ENCODE results near the gene LRRC23. TPM values are rescaled to one million over a fixed set of nuclear protein-coding genes. Genes with fewer than 3 reads are reported as not detected.

The LRRC23 gene
- total RNA-seq, 3 donors from 2014 or later, result 7.4 to 15.4 (median 10.8) TPM

DNA sequence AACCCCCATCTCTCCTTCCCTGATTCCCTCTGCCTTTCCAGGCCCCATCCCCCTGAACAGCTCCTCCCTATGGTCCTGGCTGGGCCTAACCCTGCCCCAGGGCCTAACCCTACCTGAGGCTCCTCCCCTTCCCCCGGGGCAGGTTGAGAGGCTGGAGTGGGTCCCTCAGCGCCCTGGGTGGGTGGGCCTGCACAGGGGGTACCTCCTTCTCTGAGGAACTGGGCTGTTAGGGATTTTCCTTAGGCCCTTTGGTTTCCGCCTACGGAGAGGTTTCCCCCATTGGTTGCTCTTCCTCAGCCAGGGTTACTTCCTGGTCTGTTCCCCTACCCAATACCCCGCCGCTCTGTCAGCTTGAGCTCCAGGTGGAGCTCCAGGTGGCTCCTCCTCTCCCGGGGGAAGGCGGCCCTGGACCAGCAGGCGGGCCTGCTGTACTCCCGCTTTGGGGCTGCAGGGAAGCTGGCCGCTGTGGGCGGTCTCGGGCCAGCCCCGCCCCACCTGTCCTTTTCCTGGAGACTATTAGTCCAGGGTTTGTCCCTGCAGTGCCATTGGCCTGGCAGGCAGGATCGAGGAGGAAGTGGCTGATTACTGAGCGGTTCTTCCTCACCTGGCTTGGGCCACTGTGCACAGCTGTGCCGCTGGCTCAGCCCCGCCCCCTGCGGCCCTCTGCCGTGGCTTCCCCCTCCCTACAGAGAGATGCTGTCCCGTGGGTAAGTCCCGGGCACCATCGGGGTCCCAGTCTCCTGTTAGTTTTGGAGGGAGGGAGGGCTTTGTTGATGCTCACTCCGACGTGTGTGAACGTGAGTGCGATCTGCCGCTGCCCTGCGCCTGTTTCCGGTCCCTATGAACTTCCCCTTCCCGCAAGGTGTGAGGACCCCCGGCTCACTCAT, 41.7 kb downstream of the LRRC23 start:
- Histone ChIP-seq H3K4me3 (peak overlapping the region in 2 of 3 donors; percentile 55 to 80), H3K27ac (peak overlapping the region; percentile 96 to 97), H3K4me1 (peaks cover 14 to 22% of the 10 kb centered on the region in 2 donors), H3K27me3 (no peaks in the 10 kb centered on the region), H3K9me3 (no peaks in the 10 kb centered on the region), H3K36me3 (no peaks in the 10 kb centered on the region)
- peak; percentile 95 to 97 for DNase-seq (ENCODE audit: low spot score in 2 of 2)
- TF ChIP-seq, protein P1, sequence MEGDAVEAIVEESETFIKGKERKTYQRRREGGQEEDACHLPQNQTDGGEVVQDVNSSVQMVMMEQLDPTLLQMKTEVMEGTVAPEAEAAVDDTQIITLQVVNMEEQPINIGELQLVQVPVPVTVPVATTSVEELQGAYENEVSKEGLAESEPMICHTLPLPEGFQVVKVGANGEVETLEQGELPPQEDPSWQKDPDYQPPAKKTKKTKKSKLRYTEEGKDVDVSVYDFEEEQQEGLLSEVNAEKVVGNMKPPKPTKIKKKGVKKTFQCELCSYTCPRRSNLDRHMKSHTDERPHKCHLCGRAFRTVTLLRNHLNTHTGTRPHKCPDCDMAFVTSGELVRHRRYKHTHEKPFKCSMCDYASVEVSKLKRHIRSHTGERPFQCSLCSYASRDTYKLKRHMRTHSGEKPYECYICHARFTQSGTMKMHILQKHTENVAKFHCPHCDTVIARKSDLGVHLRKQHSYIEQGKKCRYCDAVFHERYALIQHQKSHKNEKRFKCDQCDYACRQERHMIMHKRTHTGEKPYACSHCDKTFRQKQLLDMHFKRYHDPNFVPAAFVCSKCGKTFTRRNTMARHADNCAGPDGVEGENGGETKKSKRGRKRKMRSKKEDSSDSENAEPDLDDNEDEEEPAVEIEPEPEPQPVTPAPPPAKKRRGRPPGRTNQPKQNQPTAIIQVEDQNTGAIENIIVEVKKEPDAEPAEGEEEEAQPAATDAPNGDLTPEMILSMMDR (IDR thresholded peaks at IDR 0.05), result no peak
- TF ChIP-seq POLR2AphosphoS5 (IDR thresholded peaks at IDR 0.05), result peak in 2 of 3 donors; percentile 17 to 81
- peak; percentile 61 for TF ChIP-seq POLR2A (IDR thresholded peaks at IDR 0.05)
- intact Hi-C loops (cut with DNase I; ENCODE audit: low total_unique reads), result loop anchor here (2.0 to 10.0 kb wide), 2 partner anchors 55 to 169 kb away; no protein-coding TSS in a partner anchor

DNA sequence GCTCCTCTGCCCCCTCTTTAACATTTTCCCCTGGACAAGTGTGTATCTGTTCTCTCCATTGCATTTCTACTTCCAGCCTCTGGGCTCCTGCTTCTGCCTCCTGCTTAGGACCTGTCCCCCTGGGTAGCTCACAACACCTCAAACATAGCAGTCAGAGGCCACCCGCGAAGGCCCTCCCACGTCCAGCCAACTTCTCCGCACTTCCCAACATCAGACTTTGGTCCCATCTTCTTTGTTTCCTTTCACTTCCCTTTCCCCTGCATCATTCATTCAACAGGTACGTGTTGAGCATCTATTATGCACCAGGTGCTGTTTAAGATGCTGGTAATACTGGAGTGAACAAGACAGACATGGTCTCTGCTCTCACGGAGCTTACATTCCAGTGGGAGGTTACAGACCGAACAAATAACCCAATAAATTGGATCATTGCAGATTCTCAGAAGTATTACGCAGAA, 42.3 kb downstream of the LRRC23 start:
- Histone ChIP-seq H3K9me3 (no peaks in the 10 kb centered on the region), H3K4me1 (peaks cover 14 to 22% of the 10 kb centered on the region in 2 donors), H3K4me3 (peak overlapping the region in 2 of 3 donors; percentile 55 to 80), H3K27me3 (no peaks in the 10 kb centered on the region), H3K36me3 (no peaks in the 10 kb centered on the region), H3K27ac (peak overlapping the region; percentile 96 to 97)
- TF ChIP-seq POLR2A (IDR thresholded peaks at IDR 0.05) (no peak), POLR2AphosphoS5 (IDR thresholded peaks at IDR 0.05) (no peak)
- TF ChIP-seq, protein P1 (IDR thresholded peaks at IDR 0.05), result no peak
- no peak for DNase-seq (ENCODE audit: low spot score in 2 of 2)
- intact Hi-C loops (cut with DNase I; ENCODE audit: low total_unique reads), result loop anchor here (2.0 to 10.0 kb wide), 2 partner anchors 56 to 168 kb away; no protein-coding TSS in a partner anchor

DNA sequence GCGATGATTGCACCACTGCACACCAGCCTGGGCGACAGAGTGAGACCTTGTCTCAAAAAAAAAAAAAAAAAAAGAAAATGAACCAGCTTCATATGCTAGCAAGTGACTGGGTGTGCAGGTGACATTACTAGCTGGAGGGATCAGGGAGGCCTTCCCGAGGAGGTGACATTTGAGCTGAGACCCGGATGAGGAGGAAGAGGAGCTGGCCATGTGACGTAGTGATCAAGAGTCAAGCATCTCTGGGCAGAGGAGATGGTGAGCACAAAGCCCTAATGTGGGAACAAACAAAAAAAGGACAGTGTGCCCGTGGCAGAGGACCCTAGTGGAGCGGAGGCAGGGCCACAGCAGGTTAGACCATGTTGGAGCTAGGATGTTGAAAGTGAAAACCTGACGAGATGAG, 43.0 kb downstream of the LRRC23 start:
- DNase-seq (ENCODE audit: low spot score in 2 of 2), result no peak
- intact Hi-C loops (cut with DNase I; ENCODE audit: low total_unique reads), result loop anchor here (2.0 to 10.0 kb wide), 2 partner anchors 57 to 167 kb away; no protein-coding TSS in a partner anchor
- Histone ChIP-seq H3K36me3 (no peaks in the 10 kb centered on the region), H3K4me1 (peaks cover 12 to 22% of the 10 kb centered on the region in 2 donors), H3K27ac (no peak overlapping the region), H3K4me3 (no peak overlapping the region), H3K27me3 (no peaks in the 10 kb centered on the region), H3K9me3 (no peaks in the 10 kb centered on the region)
- TF ChIP-seq POLR2A (IDR thresholded peaks at IDR 0.05), result no peak

DNA sequence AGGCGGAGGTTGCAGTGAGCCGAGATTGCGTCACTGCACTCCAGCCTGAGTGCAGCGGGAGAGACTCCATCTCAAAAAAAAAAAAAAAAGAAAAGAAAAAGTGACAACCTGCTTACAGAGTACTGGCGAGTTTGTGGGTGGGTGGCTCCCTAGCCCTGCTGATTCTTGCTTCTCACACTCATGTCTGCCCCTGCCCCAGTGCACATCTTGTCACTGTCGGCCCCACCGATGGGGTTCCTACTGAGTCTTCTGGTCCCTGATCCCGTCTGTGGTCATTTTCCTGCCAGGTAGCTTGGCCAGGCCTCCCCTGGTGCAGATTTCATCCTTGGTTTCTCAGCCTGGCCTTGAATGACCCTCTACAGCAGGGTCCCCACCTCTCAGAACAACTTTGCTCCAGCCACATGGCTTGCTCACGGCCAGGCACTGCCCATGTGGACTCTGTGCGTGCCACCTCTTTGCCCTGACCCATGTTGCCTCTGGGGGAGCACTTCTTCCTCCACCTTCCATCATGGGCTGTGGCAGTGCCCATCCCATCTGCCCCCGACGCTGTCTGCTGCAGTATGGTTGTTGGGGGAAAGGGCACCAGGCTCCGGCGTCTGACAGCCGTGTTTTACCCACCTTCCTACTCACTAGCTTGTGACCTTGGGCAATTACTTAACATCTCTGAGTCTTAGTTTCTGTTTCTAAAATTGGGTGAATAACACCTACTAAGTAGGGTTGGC, 44.4 kb downstream of the LRRC23 start:
- Histone ChIP-seq H3K9me3 (no peaks in the 10 kb centered on the region), H3K27ac (no peak overlapping the region), H3K36me3 (no peaks in the 10 kb centered on the region), H3K4me1 (peaks cover 7 to 22% of the 10 kb centered on the region in 2 donors), H3K4me3 (no peak overlapping the region), H3K27me3 (no peaks in the 10 kb centered on the region)
- no peak for TF ChIP-seq POLR2AphosphoS5 (IDR thresholded peaks at IDR 0.05)
- DNase-seq (ENCODE audit: low spot score in 2 of 2), result no peak
- intact Hi-C loops (cut with DNase I; ENCODE audit: low total_unique reads), result loop anchor here (10.0 kb wide), 1 partner anchor 166 kb away; no protein-coding TSS in a partner anchor

DNA sequence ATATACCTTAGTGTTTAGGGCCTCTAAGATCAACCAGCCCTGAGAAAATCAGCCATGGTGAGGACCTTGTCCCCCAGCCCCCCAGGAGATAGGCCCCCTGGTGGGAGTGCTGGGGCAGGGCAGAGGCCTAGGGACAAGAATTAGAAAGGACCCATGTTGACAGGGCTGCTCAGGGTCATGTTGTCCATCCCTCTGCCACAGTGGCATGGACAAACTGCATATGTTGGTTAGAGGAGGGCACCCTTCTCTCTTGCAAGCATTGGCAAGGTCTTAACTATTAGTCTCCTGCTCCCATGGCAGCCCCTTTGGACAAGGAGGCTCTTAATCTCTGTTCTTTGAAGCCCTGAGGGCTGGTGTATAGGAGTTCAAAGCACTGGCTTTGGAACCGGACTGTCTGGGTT, 45.8 kb downstream of the LRRC23 start:
- H3K4me3 ChIP-seq, result no peak overlapping the region
- no peaks in the 10 kb centered on the region for H3K9me3 ChIP-seq
- intact Hi-C loops (cut with DNase I; ENCODE audit: low total_unique reads), result no loop called here
- H3K27me3 ChIP-seq, result no peaks in the 10 kb centered on the region
- no peak overlapping the region for H3K27ac ChIP-seq
- no peaks in the 10 kb centered on the region for H3K36me3 ChIP-seq
- no peak for DNase-seq (ENCODE audit: low spot score in 2 of 2)
- H3K4me1 ChIP-seq, result peaks cover 7 to 16% of the 10 kb centered on the region in 2 donors
- TF ChIP-seq, protein P1 (IDR thresholded peaks at IDR 0.05), result no peak
- TF ChIP-seq POLR2AphosphoS5 (IDR thresholded peaks at IDR 0.05) (no peak), POLR2A (IDR thresholded peaks at IDR 0.05) (no peak)

All from breast epithelium (tissue), 4 donors.